ENCODE measurements around the gene DCBLD2. TPM values are rescaled to one million over a fixed set of nuclear protein-coding genes. Genes with fewer than 3 reads are reported as not detected.

Gene DCBLD2
- total RNA-seq, 1 donor = 300 TPM

DNA sequence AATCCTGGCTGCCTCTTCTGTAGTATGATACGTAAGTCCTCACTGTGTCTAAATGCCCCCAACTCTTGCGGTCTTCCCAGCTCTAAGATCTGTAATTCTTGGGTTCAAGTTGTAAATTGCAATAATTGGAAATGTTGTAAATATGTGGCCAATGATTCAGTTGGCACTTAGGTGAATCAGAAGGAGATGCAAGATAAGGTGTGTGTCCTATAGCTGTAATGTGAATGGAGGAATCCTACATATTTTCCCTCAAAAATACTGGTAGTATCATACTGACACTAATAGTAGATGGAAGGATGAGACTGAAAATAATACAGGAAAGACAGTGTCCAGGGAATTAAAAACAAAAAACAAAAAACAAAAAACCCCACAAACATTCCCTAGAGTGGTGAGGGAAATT, 141.9 kb downstream of the DCBLD2 start:
- H3K4me3 ChIP-seq (ENCODE audit: low read depth, low read length) = no peak overlapping the region
- no peak for TF ChIP-seq CTCF (IDR thresholded peaks at IDR 0.05; ENCODE audit: insufficient read depth, low read depth, low read length)
- DNase-seq (ENCODE audit: low read depth) = no peak

DNA sequence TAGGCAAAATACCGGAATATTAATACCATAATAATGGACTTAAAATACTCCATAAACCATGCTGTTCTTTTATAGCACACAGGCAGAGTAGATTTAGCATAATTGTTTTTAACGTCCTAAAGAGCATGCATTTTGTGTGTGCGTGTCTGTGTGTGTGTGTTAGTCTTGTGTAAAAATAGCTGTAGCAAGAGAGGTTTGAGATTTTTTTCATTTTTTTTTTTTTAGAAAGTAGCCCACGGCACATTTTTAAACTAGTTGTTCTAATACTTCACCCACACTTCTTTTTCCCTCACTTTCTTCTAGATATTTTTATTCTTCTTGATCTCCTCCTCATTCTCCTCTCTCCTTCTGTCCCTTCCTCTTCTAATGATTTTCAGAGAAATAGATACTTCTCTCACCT, 145.9 kb downstream of the DCBLD2 start:
- no peak overlapping the region for H3K4me3 ChIP-seq (ENCODE audit: low read depth, low read length)
- TF ChIP-seq CTCF (IDR thresholded peaks at IDR 0.05; ENCODE audit: insufficient read depth, low read depth, low read length) = no peak
- DNase-seq (ENCODE audit: low read depth) = no peak

DNA sequence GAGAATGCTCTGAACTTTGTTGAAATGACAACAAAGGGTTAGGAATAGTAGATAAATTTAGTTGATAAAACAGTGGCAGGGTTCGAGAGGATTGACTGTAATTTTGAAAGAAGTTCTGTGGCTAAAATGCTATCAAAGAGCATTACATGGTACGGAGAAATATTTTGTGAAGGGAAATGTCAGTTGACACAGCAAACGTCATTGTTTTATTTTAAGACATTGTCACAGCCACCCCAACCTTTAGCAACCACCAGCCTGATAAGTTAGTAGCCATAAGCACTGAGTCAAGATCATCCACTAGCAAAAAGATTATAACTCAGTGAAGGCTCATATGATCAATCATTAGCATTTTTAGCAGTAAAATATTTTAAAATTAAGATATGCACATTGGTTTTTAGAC, 147.0 kb downstream of the DCBLD2 start:
- no peak for TF ChIP-seq CTCF (IDR thresholded peaks at IDR 0.05; ENCODE audit: insufficient read depth, low read depth, low read length)

DNA sequence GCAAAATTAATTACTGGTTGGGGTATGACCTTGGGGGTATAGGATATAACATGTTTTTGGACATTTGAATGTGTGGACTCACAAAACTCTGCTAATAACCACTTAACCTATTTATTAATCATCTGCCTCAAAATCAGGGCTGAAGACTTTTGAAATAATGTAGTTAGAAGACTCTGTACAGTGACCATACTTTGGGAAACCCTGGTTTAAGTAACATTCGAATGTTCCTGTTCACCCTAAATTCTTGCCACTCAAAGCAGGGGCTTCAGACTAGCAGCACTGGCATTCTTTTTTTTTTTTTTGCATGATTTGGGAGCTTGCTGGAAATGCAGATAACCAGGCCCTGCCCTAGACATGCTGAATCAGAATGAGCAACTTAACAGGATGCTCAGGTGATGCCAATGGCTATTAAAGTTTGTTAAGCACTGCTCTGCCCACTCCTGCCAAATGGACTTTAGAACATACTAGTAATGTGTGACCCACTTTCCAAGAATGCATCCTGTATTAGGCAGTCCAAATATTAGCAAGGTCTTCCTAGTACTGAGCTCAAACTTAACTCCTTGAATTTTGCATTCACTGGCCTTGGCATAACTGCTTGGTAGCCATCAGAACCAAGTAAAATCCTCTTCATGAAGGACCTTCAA, 151.1 kb downstream of the DCBLD2 start:
- H3K4me3 ChIP-seq (ENCODE audit: low read depth, low read length) = no peak overlapping the region
- DNase-seq (ENCODE audit: low read depth) = no peak
- no peak for TF ChIP-seq CTCF (IDR thresholded peaks at IDR 0.05; ENCODE audit: insufficient read depth, low read depth, low read length)

More for the DNA sequence above, 147.0 kb downstream of the DCBLD2 start:
- no peak overlapping the region for H3K4me3 ChIP-seq (ENCODE audit: low read depth, low read length)
- DNase-seq (ENCODE audit: low read depth) = no peak

GRCh38 chr3:98746882-98747281, 154.6 kb downstream of the DCBLD2 start:
- H3K4me3 ChIP-seq (ENCODE audit: low read depth, low read length) = no peak overlapping the region
- DNase-seq (ENCODE audit: low read depth) = no peak
- TF ChIP-seq CTCF (IDR thresholded peaks at IDR 0.05; ENCODE audit: insufficient read depth, low read depth, low read length) = no peak

GRCh38 chr3:98746122-98746521, 155.4 kb downstream of the DCBLD2 start:
- H3K4me3 ChIP-seq (ENCODE audit: low read depth, low read length) = no peak overlapping the region
- TF ChIP-seq CTCF (IDR thresholded peaks at IDR 0.05; ENCODE audit: insufficient read depth, low read depth, low read length) = no peak
- DNase-seq (ENCODE audit: low read depth) = no peak

Small RNA genes lying within 50 kb of the gene (small RNA-seq; reads per million reads assigned to genes)
- gene RNU6-1263P (not detected), gene RNU6-26P (not detected)

Other genes with a start within 250 kb of the DCBLD2 start
- 3.9 and 5.2 TPM in 2 replicates for gene ST3GAL6, start 138.4 kb downstream of the DCBLD2 start, total RNA-seq